ENCODE results near the gene GRIP2. TPM values are rescaled to one million over a fixed set of nuclear protein-coding genes. Genes with fewer than 3 reads are reported as not detected.

GRIP2 gene
- total RNA-seq, 4 donors from 2014 or later: 0.77 to 8.0 (median 2.1) TPM

- Histone ChIP-seq H3K4me1 (no peaks in the 10 kb centered on the region), H3K9me3 (no peaks in the 10 kb centered on the region), H3K4me3 (no peak overlapping the region), H3K36me3 (no peaks in the 10 kb centered on the region), H3K27ac (no peak overlapping the region), H3K27me3 (no peaks in the 10 kb centered on the region)
- TF ChIP-seq POLR2A (IDR thresholded peaks at IDR 0.05): no peak
- TF ChIP-seq, protein P1, sequence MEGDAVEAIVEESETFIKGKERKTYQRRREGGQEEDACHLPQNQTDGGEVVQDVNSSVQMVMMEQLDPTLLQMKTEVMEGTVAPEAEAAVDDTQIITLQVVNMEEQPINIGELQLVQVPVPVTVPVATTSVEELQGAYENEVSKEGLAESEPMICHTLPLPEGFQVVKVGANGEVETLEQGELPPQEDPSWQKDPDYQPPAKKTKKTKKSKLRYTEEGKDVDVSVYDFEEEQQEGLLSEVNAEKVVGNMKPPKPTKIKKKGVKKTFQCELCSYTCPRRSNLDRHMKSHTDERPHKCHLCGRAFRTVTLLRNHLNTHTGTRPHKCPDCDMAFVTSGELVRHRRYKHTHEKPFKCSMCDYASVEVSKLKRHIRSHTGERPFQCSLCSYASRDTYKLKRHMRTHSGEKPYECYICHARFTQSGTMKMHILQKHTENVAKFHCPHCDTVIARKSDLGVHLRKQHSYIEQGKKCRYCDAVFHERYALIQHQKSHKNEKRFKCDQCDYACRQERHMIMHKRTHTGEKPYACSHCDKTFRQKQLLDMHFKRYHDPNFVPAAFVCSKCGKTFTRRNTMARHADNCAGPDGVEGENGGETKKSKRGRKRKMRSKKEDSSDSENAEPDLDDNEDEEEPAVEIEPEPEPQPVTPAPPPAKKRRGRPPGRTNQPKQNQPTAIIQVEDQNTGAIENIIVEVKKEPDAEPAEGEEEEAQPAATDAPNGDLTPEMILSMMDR (IDR thresholded peaks at IDR 0.05): no peak
- intact Hi-C loops (cut with DNase I; ENCODE audit: low total_unique reads): no loop called here
- peak; percentile 8 to 10 for DNase-seq
These were observed 26.4 kb downstream of the GRIP2 start for GRCh38 chr3:14513566-14514322.

DNA sequence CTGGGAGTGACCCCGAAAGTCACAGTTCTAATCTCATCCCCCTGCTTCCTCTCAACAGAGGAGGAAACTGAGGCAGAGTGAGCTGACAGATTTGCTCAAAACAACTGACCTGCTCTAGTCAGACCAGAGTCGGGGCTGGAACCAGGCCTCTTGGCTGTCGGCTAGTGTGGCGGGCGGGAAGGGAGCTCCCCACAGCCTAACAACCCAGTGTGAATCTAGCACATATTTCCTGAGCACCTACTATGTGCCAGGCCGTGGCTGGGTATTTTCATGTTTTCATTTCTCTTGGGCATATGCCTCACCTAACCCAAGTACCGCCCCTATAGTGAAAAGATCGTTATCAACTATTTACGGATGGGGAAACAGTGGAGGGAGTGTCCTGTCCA lies 27.2 kb downstream of the GRIP2 start:
- no peak for TF ChIP-seq POLR2A (IDR thresholded peaks at IDR 0.05)
- TF ChIP-seq, protein P1 (IDR thresholded peaks at IDR 0.05): no peak
- H3K4me1 ChIP-seq: no peaks in the 10 kb centered on the region
- H3K27me3 ChIP-seq: no peaks in the 10 kb centered on the region
- no peak overlapping the region for H3K27ac ChIP-seq
- H3K4me3 ChIP-seq: no peak overlapping the region
- H3K9me3 ChIP-seq: no peaks in the 10 kb centered on the region
- intact Hi-C loops (cut with DNase I; ENCODE audit: low total_unique reads): no loop called here
- DNase-seq: peak in 1 of 2 donors; percentile 4
- H3K36me3 ChIP-seq: no peaks in the 10 kb centered on the region

DNA sequence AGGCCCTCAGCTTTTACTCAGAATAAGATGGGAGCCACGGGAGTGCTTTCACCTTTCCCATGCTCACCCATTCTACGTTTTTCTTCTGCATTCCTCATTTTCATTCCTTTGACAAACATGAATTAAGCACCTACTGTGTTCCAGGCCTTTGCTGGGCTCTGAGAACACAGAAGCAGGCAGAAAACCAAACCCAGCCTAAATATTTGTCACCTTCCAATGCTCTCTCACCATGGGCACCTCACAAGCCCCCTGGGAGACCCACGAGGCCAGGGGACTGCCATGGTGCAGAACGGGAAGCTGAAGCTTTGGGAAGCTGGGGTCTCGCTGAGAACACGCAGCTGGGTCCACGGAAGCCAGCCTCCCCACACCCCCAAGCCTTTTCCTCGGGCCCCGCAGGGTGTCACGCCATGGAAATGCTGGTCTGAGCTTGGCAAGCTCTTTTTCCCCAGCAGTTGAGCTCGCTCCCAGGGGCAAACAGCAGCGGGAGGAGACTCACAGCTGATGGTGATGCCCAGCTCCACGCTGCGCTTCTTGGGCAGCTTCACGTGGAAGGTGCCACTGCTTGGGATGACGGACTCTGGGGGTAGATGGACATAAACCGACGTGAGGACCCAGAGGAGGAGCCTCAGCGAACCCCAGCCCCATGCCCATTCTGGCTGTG lies 27.7 kb downstream of the GRIP2 start:
- no peak overlapping the region for H3K27ac ChIP-seq
- no peak for TF ChIP-seq POLR2A (IDR thresholded peaks at IDR 0.05)
- TF ChIP-seq, protein P1 (IDR thresholded peaks at IDR 0.05): no peak
- intact Hi-C loops (cut with DNase I; ENCODE audit: low total_unique reads): no loop called here
- no peaks in the 10 kb centered on the region for H3K36me3 ChIP-seq
- no peak overlapping the region for H3K4me3 ChIP-seq
- no peaks in the 10 kb centered on the region for H3K9me3 ChIP-seq
- H3K4me1 ChIP-seq: no peaks in the 10 kb centered on the region
- no peaks in the 10 kb centered on the region for H3K27me3 ChIP-seq
- peak; percentile 6 to 10 for DNase-seq

GRCh38 chr3:14511623-14512280 lies 28.4 kb downstream of the GRIP2 start:
- no peaks in the 10 kb centered on the region for H3K9me3 ChIP-seq
- DNase-seq: peak; percentile 9 to 10
- intact Hi-C loops (cut with DNase I; ENCODE audit: low total_unique reads): no loop called here
- H3K36me3 ChIP-seq: no peaks in the 10 kb centered on the region
- H3K27me3 ChIP-seq: no peaks in the 10 kb centered on the region
- TF ChIP-seq, protein P1 (IDR thresholded peaks at IDR 0.05): no peak
- TF ChIP-seq POLR2A (IDR thresholded peaks at IDR 0.05): no peak
- no peak overlapping the region for H3K27ac ChIP-seq
- no peak overlapping the region for H3K4me3 ChIP-seq
- no peaks in the 10 kb centered on the region for H3K4me1 ChIP-seq
